A549 (cell line): ENCODE measurements around the gene CD300A.

Experiments used
- BCL3 ChIP-seq: fragments of >200 bp; sonication (Bioruptor Twin); formaldehyde crosslinking; IDR thresholded peaks from 3 replicates; pipeline ENCODE4 v1.6.1; 2016
- CHD2 ChIP-seq: fragments of 150-350 bp; IDR thresholded peaks from 2 replicates; pipeline ENCODE4 v1.6.1; 2014; ENCODE audit warnings: low read length; ENCODE audit not compliant: partially characterized antibody
- CTCF ChIP-seq: fragments of >200 bp; sonication (Bioruptor Twin); formaldehyde crosslinking; IDR thresholded peaks from 3 replicates; pipeline ENCODE4 v1.5.1; 2016
- POLR2A ChIP-seq: IDR thresholded peaks from 2 replicates; pipeline ENCODE4 v1.6.1; 2012; ENCODE audit warnings: mild to moderate bottlenecking, low read length
- RFX5 ChIP-seq: fragments of 450-650 bp; IDR thresholded peaks from 2 replicates; pipeline ENCODE4 v1.7.1; 2014; ENCODE audit warnings: antibody characterized with exemption, mild to moderate bottlenecking, moderate library complexity
- SMC3 ChIP-seq: fragments of >200 bp; sonication (Bioruptor Twin); formaldehyde crosslinking; IDR thresholded peaks from 3 replicates; pipeline ENCODE4 v1.6.1; 2018; ENCODE audit warnings: inconsistent platforms
- TP53 ChIP-seq: fragments of 250-450 bp; sonication (Bioruptor Pico); IDR thresholded peaks from 2 replicates; pipeline ENCODE4 v1.5.0; 2021; ENCODE audit warnings: mild to moderate bottlenecking, moderate library complexity
- USF2 ChIP-seq: fragments of 450-650 bp; IDR thresholded peaks from 2 replicates; pipeline ENCODE4 v1.6.1; 2014; ENCODE audit warnings: antibody characterized with exemption

- TF ChIP-seq RFX5 (no peak), CTCF (no peak), POLR2A (no peak), CHD2 (no peak), USF2 (no peak), TP53 (CRISPR knock-in tag) (no peak), SMC3 (no peak), BCL3 (no peak)
Observed at GRCh38 chr17:74449306-74449705, 17.1 kb upstream of the CD300A start.
